Stimulated activated CD8-positive, alpha-beta memory T cell treated with anti-CD3 and anti-CD28 coated beads, Interleukin-2, amount 100 ng/mL, for 1 hour (primary cell): ENCODE data around the gene SLC7A10.
"Not testable (repeated sequence)": the region's sequence is repeated elsewhere in the genome, so short reads cannot be mapped to it uniquely, and the experiment has no call there.

Experiments used
- DNase-seq, 2 donors: peaks; one replicate each; pipeline ENCODE4 v3.0.0-alpha.2; 2020; ENCODE audit warnings: low read depth in 2 of 2

SLC7A10 gene

DNA sequence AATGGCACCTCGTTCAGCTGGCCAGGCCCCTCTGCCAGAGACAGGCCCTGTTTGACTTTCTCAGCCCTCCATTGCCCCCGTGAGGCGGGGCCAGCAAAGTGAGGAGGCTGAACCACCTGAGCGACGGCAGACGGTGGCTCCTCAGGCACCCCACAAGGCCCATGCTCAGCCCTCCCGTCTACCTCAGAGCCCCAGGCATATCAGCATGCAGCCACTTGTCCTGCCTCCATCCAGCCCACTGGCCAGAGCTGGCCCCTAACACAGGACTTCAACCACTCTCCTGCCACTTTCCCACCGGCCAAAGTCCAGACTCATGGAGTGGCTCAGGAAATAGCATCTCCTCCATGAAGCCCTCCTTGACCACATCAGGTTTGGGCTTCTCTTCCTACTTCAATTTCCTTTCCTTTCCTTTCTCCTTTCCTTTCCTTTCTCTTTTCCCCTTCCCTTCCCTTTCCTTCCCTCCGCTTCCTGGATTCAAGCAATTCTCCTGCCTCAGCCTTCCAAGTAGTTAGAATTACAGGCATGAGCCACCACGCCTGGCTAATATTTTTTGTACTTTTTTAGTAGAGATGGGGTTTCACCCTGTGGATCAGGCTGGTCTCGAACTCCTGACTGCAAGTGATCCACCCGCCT lies 9.3 kb downstream of the SLC7A10 start:
- DNase-seq, result no peak

DNA sequence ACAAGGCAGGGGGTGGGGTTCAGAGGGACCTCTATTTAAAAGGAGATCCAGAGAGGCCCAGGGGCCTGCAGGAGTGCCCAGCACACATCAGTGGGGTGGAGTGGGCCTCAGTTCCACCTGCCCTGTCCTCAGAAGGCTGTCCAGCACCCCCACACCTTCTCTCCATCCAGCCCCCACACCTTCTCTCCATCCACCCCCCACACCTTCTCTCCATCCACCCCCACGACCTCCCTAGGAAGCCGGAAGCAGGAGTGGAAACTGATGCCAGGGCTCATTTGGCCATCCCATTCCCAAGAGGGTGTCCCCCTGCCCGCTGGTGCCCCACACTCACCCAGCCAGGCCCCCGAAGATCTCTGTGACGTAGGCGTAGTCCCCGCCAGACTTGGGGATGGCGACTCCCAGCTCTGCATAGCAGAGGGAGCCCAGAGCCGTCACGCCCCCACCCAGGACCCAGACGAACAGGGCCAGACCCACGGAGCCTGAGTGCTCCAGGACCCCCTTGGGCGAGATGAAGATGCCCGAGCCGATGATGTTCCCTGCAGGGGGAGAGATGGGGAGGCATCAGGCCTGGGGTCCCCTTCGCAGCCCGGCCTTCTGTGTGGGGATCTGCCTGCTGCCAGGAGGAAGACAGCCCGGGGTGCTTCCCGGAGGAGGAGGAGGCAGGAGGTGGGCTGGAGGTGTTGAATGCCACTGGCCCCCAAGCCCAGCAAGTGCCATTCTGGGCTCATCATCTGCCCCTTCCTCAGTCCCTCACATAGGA lies 10.0 kb downstream of the SLC7A10 start:
- no peak for DNase-seq

DNA sequence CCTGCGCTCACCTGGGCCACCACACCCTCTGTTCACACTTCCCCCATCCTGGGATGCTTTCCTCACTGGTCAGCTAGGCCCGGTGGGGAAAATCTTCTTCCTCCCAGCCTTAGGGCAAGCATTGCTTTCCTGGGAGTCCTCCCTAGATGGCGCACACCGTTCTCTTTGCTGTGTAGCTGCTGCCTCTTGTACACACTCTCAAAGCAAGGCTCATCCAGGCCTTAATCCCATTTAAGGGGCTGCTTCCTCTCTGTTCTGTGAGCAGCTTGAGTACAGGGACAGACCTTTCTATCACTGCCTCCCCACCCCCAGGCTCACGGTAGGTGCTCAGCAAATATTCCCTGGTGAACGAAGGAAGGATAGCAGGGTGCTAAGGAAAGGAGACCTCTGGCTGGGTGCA lies 11.1 kb downstream of the SLC7A10 start:
- DNase-seq, result no peak

DNA sequence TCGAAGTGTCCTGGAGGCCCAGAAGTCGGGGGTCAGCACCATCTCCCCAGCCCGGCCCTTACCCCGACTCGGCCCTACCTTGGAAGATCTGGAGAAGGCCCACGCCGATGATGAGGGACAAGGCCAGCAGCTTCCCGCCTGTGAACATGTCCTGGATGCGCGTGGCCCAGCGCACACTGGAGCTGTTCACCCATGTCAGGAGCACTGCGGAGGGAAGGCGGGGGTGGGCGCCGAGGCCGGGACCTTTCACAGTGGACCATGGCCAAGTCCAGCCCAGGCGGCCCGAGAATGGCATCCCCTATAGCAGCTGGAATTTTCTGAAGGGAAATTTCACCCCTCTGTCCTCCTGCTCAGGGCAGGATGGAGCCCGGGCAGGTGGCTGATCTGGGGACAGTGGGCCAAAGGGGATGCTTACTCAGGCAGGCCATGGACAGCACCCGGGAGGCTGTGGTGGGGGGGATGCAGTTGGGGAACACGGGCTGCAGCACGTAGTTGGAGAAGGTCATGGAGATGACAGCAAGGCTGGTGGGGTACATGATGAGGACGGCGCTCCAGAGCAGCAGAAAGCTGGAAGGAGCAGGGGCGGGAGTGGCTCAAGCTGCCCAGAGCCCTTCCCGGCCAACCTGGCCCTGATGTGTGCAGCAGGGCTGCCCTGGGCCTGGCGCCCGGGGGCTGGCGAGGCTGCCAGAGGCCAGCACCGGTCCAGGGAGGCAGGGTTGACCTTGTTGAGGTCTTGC lies 13.0 kb downstream of the SLC7A10 start:
- no peak for DNase-seq

DNA sequence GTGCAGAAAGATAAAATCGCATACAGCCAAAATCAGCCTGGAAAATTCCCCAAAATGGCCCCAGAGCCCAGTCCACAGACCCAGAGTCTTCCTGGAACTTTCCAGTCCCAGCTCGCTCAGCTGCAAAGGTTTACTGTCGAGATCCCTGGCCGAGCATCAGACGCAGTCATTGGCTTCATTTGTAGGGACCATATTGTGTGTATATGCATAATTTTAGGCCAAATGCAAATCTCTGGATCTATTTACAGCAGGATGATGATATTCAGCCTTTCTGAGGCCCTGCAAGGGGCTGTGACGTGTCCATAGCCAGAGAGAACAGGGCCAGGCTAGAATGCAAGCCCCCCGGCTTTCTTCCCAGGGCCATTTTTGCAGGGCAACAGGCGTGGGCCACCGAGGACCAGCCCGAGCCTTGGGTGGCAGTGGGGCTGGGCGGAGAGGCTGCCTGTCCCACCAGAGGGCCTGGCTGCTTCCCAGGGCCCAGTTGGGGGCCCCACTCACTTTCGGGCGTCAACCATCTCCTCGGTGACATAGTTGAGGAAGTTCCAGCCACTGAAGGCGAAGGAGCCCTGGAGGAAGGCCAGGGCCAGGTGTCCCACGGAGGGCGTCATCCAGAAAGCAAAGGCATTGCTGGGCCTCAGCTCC lies 13.7 kb downstream of the SLC7A10 start:
- no peak for DNase-seq

DNA sequence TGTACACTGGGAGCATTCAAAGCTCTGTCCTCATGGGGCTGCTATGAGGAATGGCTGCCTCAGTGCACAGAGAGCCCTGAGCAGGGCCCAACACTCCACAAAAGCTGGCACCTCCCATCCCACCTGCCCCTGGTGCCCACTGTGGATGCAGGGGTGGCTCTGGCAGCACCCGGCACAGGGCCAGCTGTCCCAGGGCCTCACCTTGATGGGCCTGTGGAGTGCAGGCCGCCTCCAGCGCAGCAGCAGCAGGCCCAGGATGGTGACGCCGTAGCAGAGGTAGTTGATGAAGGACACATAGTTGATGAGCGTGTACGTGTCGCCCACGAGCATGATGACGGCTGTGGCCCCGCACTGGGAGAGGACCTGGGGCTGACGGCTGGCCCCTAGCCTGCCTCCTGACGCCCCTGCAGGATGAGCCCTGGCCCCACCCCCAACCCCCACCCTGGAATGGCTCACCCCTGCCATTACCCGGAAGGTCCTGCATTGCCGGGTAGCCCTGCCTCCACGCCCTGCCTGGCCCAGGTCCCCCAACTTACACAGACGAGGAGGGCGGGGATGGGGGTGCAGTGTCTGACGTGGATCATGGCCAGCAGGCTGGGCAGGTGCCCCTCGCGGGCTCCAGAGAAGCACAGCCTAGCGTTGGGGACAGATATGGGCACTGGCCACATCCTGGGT lies 15.2 kb downstream of the SLC7A10 start:
- no peak for DNase-seq

DNA sequence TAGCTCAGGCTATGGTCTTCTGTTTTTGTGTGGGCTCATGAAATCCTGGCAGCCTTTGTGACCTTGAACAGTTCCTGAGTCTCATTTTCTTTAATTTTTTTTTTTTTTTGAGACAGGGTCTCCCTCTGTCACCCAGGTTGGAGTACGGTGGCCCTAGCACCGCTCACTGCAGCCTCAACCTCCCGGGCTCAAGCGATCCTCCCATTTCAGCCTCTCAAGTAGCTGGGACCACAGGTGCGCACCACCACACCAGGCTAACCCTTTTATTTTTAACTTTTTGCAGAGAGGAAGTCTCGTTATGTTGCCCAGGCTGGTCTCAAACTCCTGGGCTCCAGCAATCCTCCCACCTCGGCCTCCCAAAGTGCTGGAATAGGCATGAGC lies 15.8 kb downstream of the SLC7A10 start:
- not testable (repeated sequence) for DNase-seq

DNA sequence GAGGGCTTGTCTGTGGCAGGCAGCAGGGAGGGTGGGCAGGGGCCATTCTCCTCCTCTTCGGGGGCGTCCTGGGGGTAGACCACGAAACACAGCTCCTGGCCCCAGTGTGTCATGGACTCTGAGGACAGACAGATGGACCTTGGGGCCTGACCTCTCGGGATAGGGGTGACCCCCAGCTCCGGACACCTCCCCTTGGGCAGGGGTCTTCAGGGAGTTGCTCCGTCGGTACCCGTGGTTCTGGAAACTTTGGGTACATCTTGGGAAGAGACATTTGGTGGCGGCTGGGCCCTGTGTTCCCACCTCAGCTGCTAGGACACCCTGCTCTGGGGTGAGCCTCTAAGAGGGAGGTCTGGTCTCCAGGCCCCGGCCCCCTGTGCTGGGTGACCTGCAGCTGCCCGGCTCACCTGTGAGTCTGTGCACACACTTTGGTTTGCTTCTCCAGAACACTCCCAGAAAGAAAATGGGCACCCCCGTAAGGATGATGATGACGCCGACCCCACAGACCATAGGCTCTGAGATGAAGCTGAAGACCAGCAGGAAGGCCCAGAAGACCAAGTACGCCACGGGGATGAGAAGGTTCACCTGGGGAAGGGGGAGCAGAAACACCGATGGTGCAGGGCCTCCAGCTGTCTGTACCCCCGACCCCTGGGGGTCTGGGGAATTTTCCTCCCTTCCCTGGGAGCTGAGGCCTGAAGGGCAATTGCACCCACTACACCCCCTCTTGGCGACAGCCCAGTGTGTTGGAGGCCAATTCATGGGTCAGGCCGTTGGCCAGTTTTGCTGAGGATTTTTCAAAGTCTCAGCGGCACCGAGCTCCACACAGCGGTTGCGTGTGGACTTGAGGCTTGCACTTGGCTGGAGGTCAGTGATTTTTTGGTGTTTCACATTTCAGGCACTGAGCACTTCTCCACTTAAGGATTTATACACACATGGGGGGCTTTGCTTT lies 16.5 kb downstream of the SLC7A10 start:
- DNase-seq, result no peak

DNA sequence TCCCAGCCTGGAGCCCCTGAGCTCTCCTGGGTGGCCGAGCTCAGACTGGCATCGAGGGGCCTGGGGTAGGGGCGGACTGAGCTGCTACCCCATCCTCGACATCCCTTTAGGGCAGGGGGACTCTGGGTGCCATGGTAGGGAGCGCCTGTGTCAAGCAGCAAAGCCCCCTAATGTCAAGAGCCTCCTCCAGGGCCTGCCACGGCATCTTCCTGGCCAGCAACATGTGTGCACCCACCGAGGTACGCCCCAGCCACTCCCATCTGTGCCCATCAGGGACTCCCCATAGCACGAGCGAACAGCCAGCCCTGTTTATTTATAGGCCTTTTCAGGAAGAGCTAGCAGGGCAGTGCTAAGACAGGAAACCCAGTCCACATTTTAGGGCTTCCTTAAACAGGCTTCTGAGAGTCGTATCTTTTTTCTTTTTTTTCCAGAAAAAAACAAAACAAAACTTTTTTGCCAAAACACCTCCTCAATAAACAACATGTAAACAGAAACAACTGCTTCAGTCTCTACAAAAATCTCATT lies 17.2 kb downstream of the SLC7A10 start:
- DNase-seq, result no peak

DNA sequence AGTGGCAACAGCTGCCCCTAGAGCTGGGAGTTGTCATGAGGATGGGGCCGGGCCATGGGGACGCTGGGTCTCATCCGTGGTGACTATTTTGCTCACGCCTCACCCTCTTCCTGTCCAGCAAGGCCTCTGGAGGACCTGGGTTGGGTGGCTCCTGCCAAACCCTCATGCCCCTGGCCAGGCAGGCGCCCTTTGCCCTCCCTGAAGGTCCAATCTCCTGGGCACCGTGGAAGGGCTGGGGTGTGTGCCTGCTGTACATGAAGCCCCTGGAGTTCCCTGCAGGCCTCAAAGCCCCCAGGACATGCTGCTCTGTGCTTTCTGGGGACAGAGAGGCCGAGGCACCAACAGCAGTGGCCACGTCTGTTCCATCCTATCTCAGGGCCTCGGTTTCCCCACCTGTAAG lies 17.7 kb downstream of the SLC7A10 start:
- DNase-seq, result no peak

DNA sequence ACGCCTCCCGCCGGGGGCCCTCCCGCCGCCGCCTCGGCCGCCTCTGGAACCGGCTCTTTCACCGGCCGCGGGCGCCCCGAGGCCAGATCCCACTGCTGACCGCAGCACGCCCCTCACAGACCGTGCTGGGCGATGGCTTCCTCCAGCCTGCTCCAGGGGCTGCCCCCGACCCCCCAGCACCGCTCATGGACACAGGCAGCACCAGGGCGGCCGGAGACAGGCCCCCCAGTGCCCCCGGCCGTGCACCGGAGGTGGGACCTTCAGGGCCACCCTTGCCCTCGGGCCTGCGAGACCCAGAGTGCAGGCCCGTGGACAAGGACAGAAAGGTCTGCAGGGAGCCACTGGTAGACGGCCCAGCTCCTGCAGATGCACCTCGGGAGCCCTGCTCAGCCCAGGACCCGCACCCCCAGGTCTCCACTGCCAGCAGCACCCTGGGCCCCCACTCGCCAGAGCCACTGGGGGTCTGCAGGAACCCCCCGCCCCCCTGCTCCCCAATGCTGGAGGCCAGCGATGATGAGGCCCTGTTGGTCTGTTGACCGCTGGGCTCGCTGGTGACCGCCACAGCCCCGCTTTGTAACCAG lies 18.5 kb downstream of the SLC7A10 start:
- no peak for DNase-seq

DNA sequence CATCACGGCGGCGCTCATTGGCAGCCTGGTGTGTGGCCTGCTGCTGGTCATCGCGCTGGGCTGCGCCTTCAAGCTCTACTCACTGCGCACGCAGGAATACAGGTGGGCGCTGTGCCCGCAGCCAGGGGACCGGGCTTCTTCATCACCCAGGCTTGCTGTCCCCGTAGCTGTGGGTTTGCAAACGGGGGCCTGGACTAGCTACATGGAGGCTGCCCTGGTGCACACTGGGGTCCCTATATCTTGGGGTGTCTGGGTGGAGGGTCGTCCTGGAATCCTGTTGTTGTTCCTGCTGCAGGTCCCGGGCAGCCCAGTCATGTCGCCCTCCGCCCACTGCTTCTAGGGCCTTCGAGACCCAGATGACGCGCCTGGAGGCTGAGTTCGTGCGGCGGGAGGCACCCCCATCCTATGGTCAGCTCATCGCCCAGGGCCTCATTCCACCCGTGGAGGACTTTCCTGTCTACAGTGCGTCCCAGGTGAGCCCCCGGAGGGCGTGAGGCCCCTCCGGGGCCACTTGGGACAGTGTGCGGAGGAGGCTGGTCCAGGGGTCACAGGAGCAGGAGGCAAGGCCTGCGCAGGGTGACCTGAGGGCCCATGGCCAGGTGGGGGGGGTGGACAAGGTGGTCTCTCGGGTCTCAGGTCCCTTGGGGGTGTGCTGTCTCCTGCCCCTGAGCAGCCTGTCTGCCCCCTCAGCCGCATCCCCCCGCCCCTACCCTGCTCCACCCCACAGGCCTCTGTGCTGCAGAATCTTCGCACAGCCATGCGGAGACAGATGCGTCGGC lies 19.2 kb downstream of the SLC7A10 start:
- DNase-seq, result no peak

DNA sequence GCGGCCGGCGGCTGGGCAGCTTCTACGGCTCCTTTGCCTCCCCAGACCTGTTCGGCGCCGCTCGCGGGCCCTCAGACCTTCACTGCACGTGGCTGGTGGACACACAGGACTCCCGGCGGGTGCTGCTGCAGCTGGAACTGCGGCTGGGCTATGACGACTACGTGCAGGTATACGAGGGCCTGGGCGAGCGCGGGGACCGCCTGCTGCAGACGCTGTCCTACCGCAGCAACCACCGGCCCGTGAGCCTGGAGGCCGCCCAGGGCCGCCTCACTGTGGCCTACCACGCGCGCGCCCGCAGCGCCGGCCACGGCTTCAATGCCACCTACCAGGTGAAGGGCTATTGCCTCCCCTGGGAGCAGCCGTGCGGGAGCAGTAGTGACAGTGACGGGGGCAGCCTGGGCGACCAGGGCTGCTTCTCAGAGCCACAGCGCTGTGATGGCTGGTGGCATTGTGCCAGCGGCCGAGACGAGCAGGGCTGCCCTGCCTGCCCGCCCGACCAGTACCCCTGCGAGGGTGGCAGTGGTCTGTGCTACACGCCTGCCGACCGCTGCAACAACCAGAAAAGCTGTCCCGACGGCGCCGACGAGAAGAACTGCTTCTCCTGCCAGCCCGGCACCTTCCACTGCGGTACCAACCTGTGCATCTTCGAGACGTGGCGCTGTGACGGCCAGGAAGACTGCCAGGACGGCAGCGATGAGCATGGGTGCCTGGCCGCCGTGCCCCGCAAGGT lies 20.0 kb downstream of the SLC7A10 start:
- no peak for DNase-seq

DNA sequence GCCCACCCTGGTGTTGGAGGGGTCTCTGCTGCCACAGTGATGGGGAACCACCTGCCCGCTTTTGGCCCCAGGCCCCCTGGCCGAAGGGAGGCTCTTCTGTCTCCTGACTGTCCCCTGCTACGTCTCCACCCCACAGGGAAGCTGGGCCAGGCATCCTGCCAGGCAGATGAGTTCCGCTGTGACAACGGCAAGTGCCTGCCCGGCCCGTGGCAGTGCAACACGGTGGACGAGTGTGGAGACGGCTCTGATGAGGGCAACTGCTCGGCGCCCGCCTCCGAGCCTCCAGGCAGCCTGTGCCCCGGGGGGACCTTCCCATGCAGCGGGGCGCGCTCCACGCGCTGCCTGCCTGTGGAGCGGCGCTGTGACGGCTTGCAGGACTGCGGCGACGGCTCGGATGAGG lies 20.5 kb downstream of the SLC7A10 start:
- no peak for DNase-seq

DNA sequence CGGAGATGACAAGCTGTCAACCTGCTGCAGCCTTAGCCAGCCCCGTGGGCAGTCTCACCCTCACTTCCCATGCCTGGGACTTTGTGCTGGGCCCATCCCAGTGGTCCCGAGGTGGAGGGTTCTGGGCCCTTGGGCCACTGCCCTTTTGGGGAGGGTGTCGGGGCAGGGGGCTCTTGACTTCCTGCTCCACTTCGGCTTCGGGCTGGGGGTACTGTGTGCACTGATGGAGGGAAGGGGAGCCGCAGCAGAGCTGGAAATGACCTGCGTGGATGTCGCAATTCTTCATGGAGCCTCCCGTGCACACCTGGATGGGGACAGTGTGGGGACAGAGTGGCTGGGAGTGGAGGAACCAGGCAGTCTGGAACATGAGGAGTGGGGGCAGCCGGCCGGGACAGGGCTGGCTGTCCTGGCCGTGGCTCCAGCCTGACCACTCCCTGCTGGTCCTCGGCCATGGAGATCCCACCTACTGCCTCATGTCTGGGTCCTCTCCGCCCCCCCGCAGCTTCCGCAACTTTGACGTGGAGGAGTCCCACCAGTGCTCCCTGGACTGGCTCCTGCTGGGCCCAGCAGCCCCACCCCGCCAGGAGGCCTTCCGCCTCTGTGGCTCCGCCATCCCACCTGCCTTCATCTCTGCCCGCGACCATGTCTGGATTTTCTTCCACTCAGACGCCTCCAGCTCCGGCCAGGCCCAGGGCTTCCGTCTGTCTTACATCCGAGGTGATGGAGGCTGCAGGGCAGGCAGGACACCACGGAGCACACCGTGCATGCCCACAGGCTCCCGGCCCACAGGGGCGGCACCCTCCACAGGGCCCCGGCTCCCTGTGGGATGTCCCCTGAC lies 21.3 kb downstream of the SLC7A10 start:
- no peak for DNase-seq

DNA sequence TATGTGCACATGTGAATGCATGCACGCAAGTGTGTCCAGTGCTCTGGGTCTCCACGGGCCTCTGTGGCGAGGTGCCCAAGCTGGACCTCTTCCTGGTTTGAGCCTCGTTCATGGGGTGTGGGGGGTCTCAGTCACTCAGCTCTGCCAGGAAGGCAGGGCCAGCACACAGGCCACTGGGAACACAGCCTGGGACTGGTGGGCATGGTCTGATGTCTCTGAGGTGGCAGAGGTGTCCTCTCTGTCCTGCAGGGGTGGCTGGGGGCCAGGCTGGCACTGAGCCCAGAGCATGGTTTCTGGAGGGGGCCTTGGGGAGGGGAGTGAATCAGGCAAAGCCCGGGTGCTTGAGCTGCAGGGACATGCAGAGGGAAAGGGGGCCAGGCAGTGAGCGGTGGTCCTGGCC lies 22.1 kb downstream of the SLC7A10 start:
- DNase-seq, result no peak

DNA sequence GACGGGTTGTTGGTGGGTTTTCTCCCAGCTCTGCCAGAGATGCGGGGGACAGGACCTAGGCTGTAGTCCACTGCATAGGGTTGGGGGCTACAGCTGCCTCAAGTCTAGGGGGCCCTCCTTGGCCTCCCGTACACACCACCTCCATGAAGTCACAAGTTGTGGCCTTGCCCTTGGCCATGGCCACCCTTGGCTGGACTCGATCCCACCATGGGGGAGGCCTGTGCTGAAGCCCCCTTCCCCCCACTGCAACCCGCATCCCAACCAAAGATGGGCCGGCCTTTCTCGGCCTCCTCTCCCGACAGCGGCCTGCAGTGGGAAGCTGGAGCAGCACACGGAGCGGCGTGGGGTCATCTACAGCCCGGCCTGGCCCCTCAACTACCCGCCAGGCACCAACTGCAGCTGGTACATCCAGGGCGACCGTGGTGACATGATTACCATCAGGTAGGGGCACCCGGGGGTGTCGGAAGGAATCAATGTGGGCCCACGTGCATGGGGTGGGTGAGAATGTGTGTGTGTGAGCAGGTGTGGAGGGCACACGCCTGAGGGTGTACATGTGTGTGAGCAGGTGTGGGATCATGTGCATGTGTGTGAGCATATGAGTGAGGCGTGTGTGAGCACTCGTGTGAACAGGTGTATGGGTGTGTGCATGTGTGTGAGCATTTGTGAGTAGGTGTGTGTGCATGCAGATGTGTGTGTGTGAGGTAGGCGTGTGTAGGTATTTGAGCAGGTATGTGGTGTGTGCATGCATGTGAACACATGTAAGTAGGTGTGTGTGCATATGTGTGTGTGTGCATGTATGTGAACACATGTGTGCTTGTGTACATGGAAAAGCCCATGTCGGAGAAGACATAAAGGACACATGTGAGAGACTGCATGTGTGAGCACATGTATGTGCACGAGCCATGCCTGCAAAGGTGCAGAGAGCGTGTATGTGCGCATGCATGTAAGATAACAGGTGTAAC lies 22.8 kb downstream of the SLC7A10 start:
- DNase-seq, result no peak
